GM12878 (cell line): ENCODE results near the gene GDPD1. TPM values are rescaled to one million over a fixed set of nuclear protein-coding genes. Genes with fewer than 3 reads are reported as not detected.
A peak's percentile ranks its signal among the peaks of the same experiment; 100 is the strongest.

Experiments
- ASH2L ChIP-seq: fragments of 300-600, 200-600 bp; sonication (generic); IDR thresholded peaks from 2 replicates; pipeline ENCODE4 v1.6.1; 2017; ENCODE audit warnings: low read depth, mild to moderate bottlenecking, borderline replicate concordance
- CBX3 ChIP-seq: fragments of 200-600 bp; sonication (generic); IDR thresholded peaks from 2 replicates; pipeline ENCODE4 v1.6.1; 2016; ENCODE audit warnings: low read depth, borderline replicate concordance
- CHD2 ChIP-seq: IDR thresholded peaks from 2 replicates; pipeline ENCODE4 v1.6.1; 2011; ENCODE audit warnings: low read depth, low read length, improper control_type of control experiment, borderline replicate concordance
- CREM ChIP-seq: IDR thresholded peaks from 2 replicates; pipeline ENCODE4 v1.6.1; 2014; ENCODE audit warnings: antibody characterized with exemption, low read depth
- GATAD2B ChIP-seq: fragments of 450-650 bp; conservative IDR thresholded peaks from 2 replicates; pipeline ENCODE4 v1.6.1; 2017; ENCODE audit warnings: low read depth, mild to moderate bottlenecking, moderate library complexity
- HDAC2 ChIP-seq: fragments of 200-600 bp; sonication (generic); IDR thresholded peaks from 2 replicates; pipeline ENCODE4 v1.6.1; 2017
- HDAC6 ChIP-seq: fragments of 200-600 bp; sonication (generic); IDR thresholded peaks from one replicate; pipeline ENCODE4 v1.8.0; 2017; ENCODE audit warnings: antibody characterized with exemption; ENCODE audit not compliant: unreplicated experiment
- LARP7 ChIP-seq: fragments of 450-650 bp; IDR thresholded peaks from 2 replicates; pipeline ENCODE4 v1.6.1; 2017; ENCODE audit warnings: mild to moderate bottlenecking
- MYB ChIP-seq: fragments of 150-350 bp; IDR thresholded peaks from 2 replicates; pipeline ENCODE4 v1.6.1; 2014; ENCODE audit warnings: mild to moderate bottlenecking, low read depth, low read length, borderline replicate concordance
- NFYB ChIP-seq: IDR thresholded peaks from 2 replicates; pipeline ENCODE4 v1.6.1; 2011; ENCODE audit warnings: low read depth, mild to moderate bottlenecking, low read length, improper control_type of control experiment, moderate library complexity; ENCODE audit not compliant: insufficient read depth
- NRF1 ChIP-seq: conservative IDR thresholded peaks from 2 replicates; pipeline ENCODE4 v1.6.1; 2011; ENCODE audit warnings: mild to moderate bottlenecking, low read depth, low read length, improper control_type of control experiment
- POLR2AphosphoS5 ChIP-seq: IDR thresholded peaks from 2 replicates; pipeline ENCODE4 v1.6.1; 2011; ENCODE audit warnings: mild to moderate bottlenecking, low read length, inconsistent platforms
- RB1 ChIP-seq: fragments of 450-650 bp; formaldehyde crosslinking; IDR thresholded peaks from 2 replicates; pipeline ENCODE4 v1.6.1; 2017; ENCODE audit warnings: mild to moderate bottlenecking, borderline replicate concordance
- SMC3 ChIP-seq: IDR thresholded peaks from 2 replicates; pipeline ENCODE4 v1.6.1; 2011; ENCODE audit warnings: low read length, improper control_type of control experiment, borderline replicate concordance
- SPI1 ChIP-seq: IDR thresholded peaks from 2 replicates; pipeline ENCODE4 v1.6.1; 2011; ENCODE audit warnings: low read depth, mild to moderate bottlenecking, low read length, moderate library complexity, borderline replicate concordance; ENCODE audit not compliant: insufficient read depth
- YY1 ChIP-seq: IDR thresholded peaks from 2 replicates; pipeline ENCODE4 v1.6.1; 2011; ENCODE audit warnings: low read depth, mild to moderate bottlenecking, low read length
- ZBED1 ChIP-seq: IDR thresholded peaks from 2 replicates; pipeline ENCODE4 v1.6.1; 2016; ENCODE audit warnings: borderline replicate concordance
- polyA plus RNA-seq, 11 experiments: library from polyadenylated mRNA; depleted of rRNA in 4 of 11; unstranded in 6 of 11; stranded (reverse) in 5 of 11; fragments of >200 nt; fragmentation: Nextera tagmentation in 4 of 11; fragmentation: Illumina TruSeq in 1 of 11; extraction: Ambion mirVana in 4 of 11; extraction: Trizol in 1 of 11; gene quantifications; 1 replicate in 1 of 11; 2 replicates in 10 of 11; pipeline versions ENCODE4 v1.2.1 to v1.2.3, GENCODE V29; 2011 to 2016; ENCODE audit warnings: inconsistent platforms in 2 of 11, missing spikeins in 2 of 11, low read depth in 1 of 11
- total RNA-seq, 4 experiments: library from RNA; depleted of rRNA in 3 of 4; stranded (reverse); fragments of >200 nt in 3 of 4; fragmentation: Illumina TruSeq in 1 of 4; extraction: Trizol in 1 of 4; gene quantifications; 2 replicates each; pipeline versions ENCODE4 v1.2.1 to v1.2.3, GENCODE V29; 2013 to 2021
- TF ChIP-seq, protein P1 (sequence below), 3 experiments: IDR thresholded peaks in 2 of 3; conservative IDR thresholded peaks in 1 of 3; 2 replicates each; pipeline ENCODE4 v1.5.1; 2011; ENCODE audit warnings: low read depth in 3 of 3, low read length in 3 of 3, mild to moderate bottlenecking in 3 of 3, control low read depth in 2 of 3, moderate library complexity in 2 of 3, inconsistent platforms in 1 of 3, mixed read lengths in 1 of 3; ENCODE audit not compliant: control insufficient read depth in 2 of 3, insufficient read depth in 1 of 3; ENCODE audit errors: extremely low read depth in 1 of 3
- TF ChIP-seq, protein P2 (sequence below): fragments of 450-650 bp; IDR thresholded peaks from 2 replicates; pipeline ENCODE4 v1.6.1; 2016; ENCODE audit warnings: mild to moderate bottlenecking

Gene GDPD1
- total and polyA plus RNA-seq, 10 of the 15 experiments (the other 5 are each of a cell fraction or from before 2014, with no cell fraction given): 0.18 to 1.6 (median 0.69) TPM

DNA sequence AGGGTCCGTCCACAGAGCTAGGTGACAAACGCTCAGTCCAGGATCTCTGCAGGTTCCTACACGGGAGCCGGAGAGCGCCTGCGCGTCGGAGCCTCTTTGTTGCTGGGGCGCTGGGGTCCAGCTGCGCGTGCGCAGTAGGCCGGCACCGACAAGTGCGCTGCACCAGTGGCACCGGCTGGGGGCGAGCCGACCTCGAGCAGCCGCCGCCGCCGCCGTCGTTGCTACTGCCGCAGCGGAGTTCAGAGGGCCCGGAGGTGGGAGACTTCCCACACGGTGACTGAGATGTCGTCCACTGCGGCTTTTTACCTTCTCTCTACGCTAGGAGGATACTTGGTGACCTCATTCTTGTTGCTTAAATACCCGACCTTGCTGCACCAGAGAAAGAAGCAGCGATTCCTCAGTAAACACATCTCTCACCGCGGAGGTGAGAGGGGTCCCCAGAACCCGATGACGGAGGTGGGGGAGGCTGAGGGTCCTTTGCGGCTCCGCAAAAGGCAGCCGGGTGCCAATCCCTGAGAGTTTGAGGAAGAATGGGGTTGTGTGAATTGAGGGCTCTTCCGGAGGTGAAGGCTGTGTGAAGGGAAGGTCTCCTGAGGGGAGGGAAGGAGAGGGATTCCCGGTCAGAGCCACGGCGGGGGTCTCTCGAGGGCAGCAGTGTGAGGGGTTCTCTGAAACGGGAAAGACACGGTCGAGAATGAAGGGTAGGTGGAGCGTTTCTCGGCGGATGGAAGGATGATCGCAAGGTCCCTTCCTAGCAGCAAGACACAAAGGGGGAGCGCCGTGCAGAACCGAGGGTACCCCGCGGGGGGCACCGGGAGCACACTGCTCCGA, at the start of gene GDPD1 (continued):
- TF ChIP-seq, protein P1, sequence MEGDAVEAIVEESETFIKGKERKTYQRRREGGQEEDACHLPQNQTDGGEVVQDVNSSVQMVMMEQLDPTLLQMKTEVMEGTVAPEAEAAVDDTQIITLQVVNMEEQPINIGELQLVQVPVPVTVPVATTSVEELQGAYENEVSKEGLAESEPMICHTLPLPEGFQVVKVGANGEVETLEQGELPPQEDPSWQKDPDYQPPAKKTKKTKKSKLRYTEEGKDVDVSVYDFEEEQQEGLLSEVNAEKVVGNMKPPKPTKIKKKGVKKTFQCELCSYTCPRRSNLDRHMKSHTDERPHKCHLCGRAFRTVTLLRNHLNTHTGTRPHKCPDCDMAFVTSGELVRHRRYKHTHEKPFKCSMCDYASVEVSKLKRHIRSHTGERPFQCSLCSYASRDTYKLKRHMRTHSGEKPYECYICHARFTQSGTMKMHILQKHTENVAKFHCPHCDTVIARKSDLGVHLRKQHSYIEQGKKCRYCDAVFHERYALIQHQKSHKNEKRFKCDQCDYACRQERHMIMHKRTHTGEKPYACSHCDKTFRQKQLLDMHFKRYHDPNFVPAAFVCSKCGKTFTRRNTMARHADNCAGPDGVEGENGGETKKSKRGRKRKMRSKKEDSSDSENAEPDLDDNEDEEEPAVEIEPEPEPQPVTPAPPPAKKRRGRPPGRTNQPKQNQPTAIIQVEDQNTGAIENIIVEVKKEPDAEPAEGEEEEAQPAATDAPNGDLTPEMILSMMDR (IDR thresholded peaks at IDR 0.05 in 2 of 3, conservative IDR thresholded peaks at IDR 0.05 in 1 of 3; ENCODE audit: control insufficient read depth in 2 of 3, extremely low read depth in 1 of 3, insufficient read depth in 1 of 3, low read depth in 3 of 3, low read length in 3 of 3): peak; percentile 62 to 89 (median 68)
- TF ChIP-seq NFYB (no peak), GATAD2B (no peak; the same call in 1 of the 2 replicates), NRF1 (peak; percentile 87), HDAC6 (no peak), CHD2 (0 out of 2 replicates have a peak, but pooled peaks have one; percentile 31), RB1 (peak; percentile 72; the same call in 1 of the 2 replicates), CBX3 (no peak), MYB (no peak), SMC3 (peak; percentile 39; the same call in 1 of the 2 replicates), CREM (peak; percentile 75), SPI1 (no peak), ZBED1 (no peak), HDAC2 (no peak), LARP7 (peak; percentile 51), YY1 (peak; percentile 47; the same call in 1 of the 2 replicates), POLR2AphosphoS5 (peak; percentile 29; the same call in 1 of the 2 replicates), ASH2L (no peak)
- TF ChIP-seq, protein P2, sequence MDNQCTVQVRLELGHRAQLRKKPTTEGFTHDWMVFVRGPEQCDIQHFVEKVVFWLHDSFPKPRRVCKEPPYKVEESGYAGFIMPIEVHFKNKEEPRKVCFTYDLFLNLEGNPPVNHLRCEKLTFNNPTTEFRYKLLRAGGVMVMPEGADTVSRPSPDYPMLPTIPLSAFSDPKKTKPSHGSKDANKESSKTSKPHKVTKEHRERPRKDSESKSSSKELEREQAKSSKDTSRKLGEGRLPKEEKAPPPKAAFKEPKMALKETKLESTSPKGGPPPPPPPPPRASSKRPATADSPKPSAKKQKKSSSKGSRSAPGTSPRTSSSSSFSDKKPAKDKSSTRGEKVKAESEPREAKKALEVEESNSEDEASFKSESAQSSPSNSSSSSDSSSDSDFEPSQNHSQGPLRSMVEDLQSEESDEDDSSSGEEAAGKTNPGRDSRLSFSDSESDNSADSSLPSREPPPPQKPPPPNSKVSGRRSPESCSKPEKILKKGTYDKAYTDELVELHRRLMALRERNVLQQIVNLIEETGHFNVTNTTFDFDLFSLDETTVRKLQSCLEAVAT: 0 out of 2 replicates have a peak, but pooled peaks have one; percentile 18
